Nucleus accumbens (tissue), 56 donors: ENCODE data around the gene PLTP.
"Not testable (repeated sequence)": the region's sequence is repeated elsewhere in the genome, so short reads cannot be mapped to it uniquely, and the experiment has no call there.

Experiments used
- DNase-seq, 56 donors: peaks; one replicate each; lab custom pipeline; 2025; lab: John Stamatoyannopoulos, UW

The PLTP gene

GRCh38 chr20:45886590-45887345, 25.2 kb downstream of the PLTP start:
- no peak for DNase-seq

DNA sequence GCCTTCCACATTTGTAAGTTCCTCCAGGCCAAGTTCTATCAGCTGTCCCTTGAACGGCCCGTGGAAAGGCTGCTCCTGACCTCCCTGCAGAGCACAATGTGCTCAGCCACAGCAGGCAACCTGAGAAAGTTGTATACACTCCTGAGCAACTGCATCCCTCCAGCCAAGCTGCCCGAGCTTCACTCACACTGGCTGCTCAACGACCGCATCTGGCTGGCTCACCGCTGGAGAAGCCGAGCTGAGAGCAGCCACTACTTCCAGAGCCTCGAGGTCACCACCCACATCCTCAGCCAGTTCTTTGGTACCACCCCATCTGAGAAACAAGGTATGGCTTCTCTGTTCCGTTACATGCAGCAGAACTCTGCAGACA, 28.9 kb downstream of the PLTP start:
- no peak for DNase-seq

DNA sequence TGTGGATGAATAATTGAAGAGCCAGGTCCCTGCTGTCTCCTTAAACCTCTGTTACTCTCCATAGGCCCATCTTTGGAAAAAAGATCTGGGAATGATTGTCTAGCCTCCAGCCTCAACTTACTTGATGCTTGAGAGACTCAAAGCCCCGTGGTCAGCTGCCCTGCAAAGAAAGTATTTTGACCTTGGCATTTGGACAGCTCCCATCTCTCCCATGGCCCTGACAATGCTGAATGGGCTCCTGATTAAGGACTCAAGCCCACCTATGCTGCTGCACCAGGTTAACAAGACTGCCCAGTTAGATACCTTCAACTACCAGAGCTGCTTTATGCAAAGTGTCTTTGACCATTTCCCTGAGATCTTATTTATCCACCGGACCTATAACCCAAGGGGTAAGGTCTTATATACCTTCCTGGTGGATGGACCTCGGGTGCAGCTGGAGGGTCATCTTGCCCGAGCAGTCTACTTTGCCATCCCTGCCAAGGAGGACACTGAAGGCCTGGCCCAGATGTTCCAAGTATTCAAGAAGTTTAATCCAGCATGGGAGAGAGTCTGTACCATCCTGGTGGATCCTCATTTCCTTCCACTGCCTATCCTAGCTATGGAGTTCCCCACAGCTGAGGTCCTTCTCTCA, 29.4 kb downstream of the PLTP start:
- DNase-seq = no peak

DNA sequence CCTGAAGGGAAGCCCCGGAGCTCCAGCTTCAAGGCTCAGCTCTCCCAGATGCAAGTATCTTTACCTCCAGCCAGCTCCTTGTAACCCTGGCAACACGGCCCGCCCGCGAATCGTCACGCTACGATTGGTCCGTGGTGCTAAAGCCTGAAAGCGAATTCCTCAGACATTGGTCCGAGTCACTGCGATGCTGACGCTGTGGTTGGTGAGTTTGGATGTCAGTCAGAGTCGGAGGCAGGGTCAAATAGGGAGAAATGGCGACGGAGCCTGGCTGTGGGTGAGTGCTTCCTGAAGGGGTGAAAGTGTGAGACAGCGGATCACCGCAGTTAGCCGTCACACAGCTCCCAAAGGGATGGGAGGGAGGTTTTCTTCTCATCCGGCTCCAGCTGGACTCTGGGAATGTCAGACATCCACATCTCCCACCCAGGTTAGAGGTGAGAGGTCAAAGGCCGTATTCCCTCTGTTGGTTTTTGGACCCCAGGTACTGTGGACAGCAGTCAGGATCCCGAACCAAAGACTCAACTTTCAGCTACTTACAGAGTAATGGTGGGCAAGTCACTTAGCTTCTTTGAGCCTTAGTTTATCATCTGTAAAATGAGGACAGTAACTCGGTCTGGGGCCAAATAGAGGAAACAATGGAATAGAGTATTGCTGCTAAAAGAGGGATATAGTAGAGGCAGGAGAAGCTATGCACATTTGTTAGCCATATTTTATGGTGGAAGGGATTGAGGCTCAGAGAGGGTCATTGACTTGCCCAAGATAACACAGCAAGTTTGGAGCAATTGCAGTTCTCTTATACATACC, 30.8 kb downstream of the PLTP start, which contains the start of gene ZSWIM1:
ZSWIM1 (plus strand) TSS at position 240 of the 801 bp plus-strand sequence. CDS start 1,366 bp downstream, outside the sequence.
- DNase-seq = peak; percentile 64 to 100 (median 97)

- no peak for DNase-seq
These were observed 33.7 kb downstream of the PLTP start for GRCh38 chr20:45878076-45878761.

DNA sequence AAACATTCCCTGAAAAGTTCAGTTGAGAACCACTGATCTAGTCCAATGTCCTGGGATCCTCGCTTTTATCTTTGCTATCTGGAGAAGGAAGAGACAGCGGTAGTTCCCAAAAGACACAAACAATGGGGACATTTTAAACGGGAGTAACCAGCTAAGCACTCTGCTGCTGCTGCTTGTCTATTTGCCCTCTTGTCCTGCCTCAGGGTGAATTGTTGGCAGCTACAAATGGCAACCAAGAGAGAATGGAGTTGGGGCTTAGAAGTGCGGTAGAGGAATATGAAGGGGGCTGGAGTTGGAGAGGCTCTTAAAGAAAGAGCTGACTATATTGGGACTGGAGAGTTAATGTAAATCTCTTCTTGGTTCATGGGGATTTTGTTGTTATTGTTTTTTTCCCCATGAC, 37.4 kb downstream of the PLTP start:
- no peak for DNase-seq

DNA sequence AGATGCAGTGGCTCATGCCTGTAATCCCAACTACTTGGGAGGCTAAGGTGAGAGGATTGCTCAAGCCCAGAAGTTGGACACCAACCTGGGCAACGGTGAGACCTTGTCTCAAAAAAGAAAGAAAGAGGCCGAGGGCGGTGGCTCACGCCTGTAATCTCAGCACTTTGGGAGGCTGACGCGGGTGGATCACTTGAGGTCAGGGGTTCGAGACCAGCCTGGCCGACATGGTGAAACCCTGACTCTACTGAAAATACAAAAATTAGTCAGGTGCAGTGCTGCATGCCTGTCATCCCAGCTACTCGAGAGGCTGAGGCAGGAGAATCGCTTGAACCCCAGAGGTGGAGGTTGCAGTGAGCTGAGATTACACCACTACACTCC, 37.9 kb downstream of the PLTP start:
- DNase-seq = not testable (repeated sequence)

- DNase-seq = no peak
These were observed 38.4 kb downstream of the PLTP start for GRCh38 chr20:45873409-45874103.

GRCh38 chr20:45872626-45873025, 39.3 kb downstream of the PLTP start:
- no peak for DNase-seq

DNA sequence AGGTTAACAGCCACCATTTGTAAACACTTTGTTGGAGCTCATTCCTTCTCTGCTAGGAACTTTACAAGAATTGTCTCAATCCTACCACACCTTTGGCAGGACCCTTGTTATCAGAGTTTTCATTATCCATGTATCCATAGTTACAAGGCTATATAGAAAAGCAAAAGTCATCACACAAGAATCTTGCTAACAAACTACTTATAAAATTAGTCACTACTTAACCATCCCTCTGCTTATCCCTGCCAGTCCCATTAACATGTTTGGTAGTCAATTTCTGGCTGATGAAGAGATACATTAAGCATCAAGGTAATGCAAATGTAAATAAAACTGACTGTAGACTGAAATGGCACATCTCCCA, 44.2 kb downstream of the PLTP start:
- DNase-seq = no peak

DNA sequence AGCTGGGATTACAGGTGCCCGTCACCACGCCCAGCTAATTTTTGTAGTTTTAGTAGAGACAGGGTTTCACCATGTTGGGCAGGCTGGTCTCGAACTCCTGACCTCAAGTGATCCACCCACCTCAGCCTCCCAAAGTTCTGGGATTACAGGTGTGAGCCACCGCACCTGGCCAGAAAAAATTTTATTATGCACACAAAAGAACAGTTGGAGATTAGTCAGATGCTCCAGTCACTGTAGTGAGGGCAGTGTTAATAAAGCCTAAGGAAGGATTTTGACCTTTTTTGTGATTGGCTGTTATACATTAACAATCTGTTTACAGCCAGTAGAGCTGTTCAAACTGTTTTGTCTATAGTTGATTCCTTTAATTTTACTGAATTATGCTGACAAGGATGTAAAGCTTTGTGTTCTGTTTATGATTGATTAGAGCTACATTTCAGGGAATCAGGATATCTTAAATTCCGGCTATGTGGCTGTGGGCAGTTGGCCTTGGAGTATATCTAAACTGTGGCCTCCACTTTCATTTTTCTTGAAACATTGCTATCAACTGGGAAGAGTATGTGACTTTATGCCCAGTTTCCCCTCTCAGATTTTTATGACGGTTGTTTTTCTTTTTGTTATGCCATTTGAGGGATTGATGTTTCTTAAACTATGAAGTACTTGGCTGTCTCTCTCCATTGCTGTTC, 44.7 kb downstream of the PLTP start:
- no peak for DNase-seq

GRCh38 chr20:45866454-45866853, 45.5 kb downstream of the PLTP start:
- no peak for DNase-seq

GRCh38 chr20:45863543-45864470, 48.1 kb downstream of the PLTP start:
- no peak for DNase-seq

GRCh38 chr20:45861221-45862075, 50.5 kb downstream of the PLTP start:
- peak in 1 of 56 donors; percentile 2 for DNase-seq

- DNase-seq = no peak
These were observed 51.3 kb downstream of the PLTP start for GRCh38 chr20:45860560-45861220.

- DNase-seq = no peak
These were observed 52.0 kb downstream of the PLTP start for GRCh38 chr20:45859916-45860315.

DNA sequence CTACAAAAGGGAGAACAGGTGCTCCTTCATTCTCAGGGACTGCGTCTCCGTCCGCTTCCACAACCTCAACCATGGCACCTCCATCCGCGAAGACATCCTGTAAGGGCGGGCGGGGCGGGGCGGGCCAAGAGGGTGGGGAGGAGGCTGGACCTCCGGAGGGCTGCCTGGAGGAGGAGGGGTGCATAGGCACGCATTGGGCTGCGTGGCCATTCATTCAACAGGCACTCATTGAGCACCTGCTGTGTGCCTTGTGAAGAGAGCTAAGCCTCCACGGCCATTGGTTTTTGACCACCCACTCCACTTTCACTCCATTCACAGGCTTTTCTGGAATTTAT, 54.1 kb downstream of the PLTP start:
- peak in 7 of 56 donors; percentile 37 to 63 (median 54) for DNase-seq
